SU-DHL-6 (cell line): ENCODE results near the gene FAM185A.

Experiments
- H2AFZ ChIP-seq: fragments of 200-600 bp; sonication (generic); 2 replicates; pipeline ENCODE4 v1.6.1; 2014; ENCODE audit warnings: low read depth, mild to moderate bottlenecking, moderate library complexity, mixed read lengths, antibody characterized with exemption, low read length; ENCODE audit not compliant: severe bottlenecking
- H3F3A ChIP-seq: fragments of 200-600 bp; shearing (Covaris generic); 2 replicates; pipeline ENCODE4 v1.6.0; 2016; ENCODE audit warnings: antibody characterized with exemption, mild to moderate bottlenecking; ENCODE audit not compliant: insufficient read depth
- H3K27ac ChIP-seq: fragments of 200-600 bp; sonication (generic); 2 replicates; pipeline ENCODE4 v1.5.1; 2016; ENCODE audit warnings: low read depth, mild to moderate bottlenecking, low read length, moderate library complexity, mixed read lengths
- H3K27me3 ChIP-seq: fragments of 200-600 bp; sonication (generic), shearing (Covaris generic); 2 replicates; pipeline ENCODE4 v1.6.0; 2014; ENCODE audit warnings: mild to moderate bottlenecking, low read length
- H3K36me3 ChIP-seq: fragments of 200-600 bp; sonication (generic); 2 replicates; pipeline ENCODE4 v1.6.1; 2014; ENCODE audit warnings: mild to moderate bottlenecking, low read length, mixed read lengths
- H3K4me2 ChIP-seq: fragments of 300-600, 200-600 bp; shearing (Covaris generic), sonication (generic); 2 replicates; pipeline ENCODE4 v1.6.0; 2014; ENCODE audit warnings: low read length, low read depth, mild to moderate bottlenecking; ENCODE audit not compliant: poor library complexity, severe bottlenecking
- H3K4me3 ChIP-seq: fragments of 200-600 bp; sonication (generic); 2 replicates; pipeline ENCODE4 v1.5.1; 2014; ENCODE audit warnings: antibody characterized with exemption, low read length, mild to moderate bottlenecking, mixed read lengths; ENCODE audit not compliant: insufficient read depth, poor library complexity, severe bottlenecking
- H3K79me2 ChIP-seq: fragments of 200-600 bp; sonication (generic); 2 replicates; pipeline ENCODE4 v1.6.1; 2014; ENCODE audit warnings: mild to moderate bottlenecking, low read length, moderate library complexity; ENCODE audit not compliant: insufficient read depth
- H3K9ac ChIP-seq: fragments of 200-600 bp; sonication (generic); 2 replicates; pipeline ENCODE4 v1.7.0; 2014; ENCODE audit warnings: mild to moderate bottlenecking, low read length
- H3K9me2 ChIP-seq: fragments of 200-600 bp; sonication (generic); replicated peaks from 2 replicates; pipeline ENCODE4 v1.6.1; 2014; ENCODE audit warnings: low read length; ENCODE audit not compliant: insufficient read depth
- H3K9me3 ChIP-seq: fragments of 200-600 bp; sonication (generic); 2 replicates; pipeline ENCODE4 v1.6.1; 2014; ENCODE audit warnings: low read length, mixed read lengths; ENCODE audit not compliant: insufficient read depth
- H4K20me1 ChIP-seq: fragments of 200-600 bp; sonication (generic); 2 replicates; pipeline ENCODE4 v1.6.1; 2014; ENCODE audit warnings: low read depth, mild to moderate bottlenecking, antibody characterized with exemption, low read length, moderate library complexity, mixed read lengths
- EZH2phosphoT487 ChIP-seq: fragments of 200-600 bp; sonication (generic), shearing (Covaris generic); conservative IDR thresholded peaks from 2 replicates; pipeline ENCODE4 v1.6.1; 2018; ENCODE audit warnings: mild to moderate bottlenecking, antibody characterized with exemption, low read length, moderate library complexity, mixed read lengths
- TF ChIP-seq, protein P1 (sequence below): fragments of 200-600 bp; sonication (generic); IDR thresholded peaks from one replicate; pipeline ENCODE4 v1.5.1; 2017; ENCODE audit warnings: antibody characterized with exemption, mild to moderate bottlenecking, low read length, moderate library complexity; ENCODE audit not compliant: insufficient read depth, poor library complexity, severe bottlenecking

The FAM185A gene

DNA sequence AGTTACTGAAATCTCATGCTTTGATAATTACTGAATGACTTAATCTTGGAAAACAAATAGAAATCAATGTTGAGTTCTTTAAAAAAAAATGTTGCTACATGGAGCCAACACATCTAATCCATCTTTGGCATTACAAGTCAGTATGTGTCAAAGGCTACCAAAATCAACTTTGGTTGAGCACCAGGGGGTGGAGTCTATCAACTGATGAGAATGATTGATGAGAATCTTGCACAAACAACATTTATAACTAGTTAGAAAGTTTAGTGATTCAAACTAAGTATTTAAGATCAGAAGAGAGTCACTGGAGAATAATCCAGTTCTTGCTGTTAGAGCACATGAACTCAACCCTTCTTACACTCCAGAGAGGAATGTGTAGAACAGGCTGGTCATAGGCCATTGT lies 93.5 kb downstream of the FAM185A start:
- Histone ChIP-seq H3K27ac (no peak overlapping the region), H3K9ac (no peak overlapping the region), H3K4me2 (no peak overlapping the region), H3K27me3 (no peaks in the 10 kb centered on the region), H3K36me3 (no peaks in the 10 kb centered on the region), H3K9me2 (no peaks in the 10 kb centered on the region), H3F3A (no peaks in the 10 kb centered on the region), H3K4me3 (no peak overlapping the region), H4K20me1 (no peaks in the 10 kb centered on the region), H3K79me2 (no peaks in the 10 kb centered on the region), H3K9me3 (no peaks in the 10 kb centered on the region), H2AFZ (no peak overlapping the region)
- no peak for TF ChIP-seq EZH2phosphoT487
- TF ChIP-seq, protein P1, sequence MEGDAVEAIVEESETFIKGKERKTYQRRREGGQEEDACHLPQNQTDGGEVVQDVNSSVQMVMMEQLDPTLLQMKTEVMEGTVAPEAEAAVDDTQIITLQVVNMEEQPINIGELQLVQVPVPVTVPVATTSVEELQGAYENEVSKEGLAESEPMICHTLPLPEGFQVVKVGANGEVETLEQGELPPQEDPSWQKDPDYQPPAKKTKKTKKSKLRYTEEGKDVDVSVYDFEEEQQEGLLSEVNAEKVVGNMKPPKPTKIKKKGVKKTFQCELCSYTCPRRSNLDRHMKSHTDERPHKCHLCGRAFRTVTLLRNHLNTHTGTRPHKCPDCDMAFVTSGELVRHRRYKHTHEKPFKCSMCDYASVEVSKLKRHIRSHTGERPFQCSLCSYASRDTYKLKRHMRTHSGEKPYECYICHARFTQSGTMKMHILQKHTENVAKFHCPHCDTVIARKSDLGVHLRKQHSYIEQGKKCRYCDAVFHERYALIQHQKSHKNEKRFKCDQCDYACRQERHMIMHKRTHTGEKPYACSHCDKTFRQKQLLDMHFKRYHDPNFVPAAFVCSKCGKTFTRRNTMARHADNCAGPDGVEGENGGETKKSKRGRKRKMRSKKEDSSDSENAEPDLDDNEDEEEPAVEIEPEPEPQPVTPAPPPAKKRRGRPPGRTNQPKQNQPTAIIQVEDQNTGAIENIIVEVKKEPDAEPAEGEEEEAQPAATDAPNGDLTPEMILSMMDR, result no peak

DNA sequence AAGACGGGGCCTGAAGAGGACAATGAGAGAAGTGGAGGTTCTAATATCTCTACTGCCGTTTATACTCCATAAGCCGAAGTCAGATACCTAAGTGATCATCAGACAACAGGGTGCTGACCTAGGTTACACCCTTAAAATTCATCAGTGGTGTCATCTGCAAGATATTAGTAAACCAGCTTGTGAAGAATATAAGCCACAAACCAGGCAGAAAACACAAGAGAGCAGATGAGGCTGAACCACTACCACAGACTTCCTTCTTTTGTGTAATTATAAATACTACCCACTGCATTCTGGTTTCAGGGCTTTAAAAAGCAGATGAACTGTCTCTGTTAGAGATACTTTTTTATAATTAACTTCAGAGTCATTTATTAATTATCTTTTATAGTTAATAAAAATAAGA lies 95.1 kb downstream of the FAM185A start:
- Histone ChIP-seq H3K9ac (no peak overlapping the region), H2AFZ (no peak overlapping the region), H3K4me2 (no peak overlapping the region), H3K9me3 (no peaks in the 10 kb centered on the region), H3F3A (no peaks in the 10 kb centered on the region), H3K4me3 (no peak overlapping the region), H3K79me2 (no peaks in the 10 kb centered on the region), H3K27me3 (no peaks in the 10 kb centered on the region), H3K36me3 (no peaks in the 10 kb centered on the region), H3K27ac (no peak overlapping the region), H4K20me1 (no peaks in the 10 kb centered on the region), H3K9me2 (no peaks in the 10 kb centered on the region)
- TF ChIP-seq, protein P1, result no peak
- TF ChIP-seq EZH2phosphoT487, result no peak

DNA sequence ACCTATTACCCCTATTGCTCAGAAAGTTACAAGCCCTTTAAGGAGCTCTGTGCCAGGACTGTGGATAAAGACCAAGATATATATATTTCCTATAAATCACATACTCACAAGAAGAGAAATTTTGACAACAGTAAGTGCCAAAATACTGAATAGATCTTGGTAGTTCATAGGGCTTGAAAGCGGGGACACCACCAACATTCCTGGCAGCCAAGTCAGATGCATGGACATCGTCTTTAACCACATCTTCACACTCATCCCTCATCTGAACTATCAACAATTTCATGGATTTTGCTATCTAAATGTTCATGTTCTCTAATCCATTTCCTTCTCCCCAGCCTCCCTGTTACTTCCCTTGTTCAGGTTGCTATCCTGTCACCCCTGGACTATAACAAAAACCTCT lies 96.5 kb downstream of the FAM185A start:
- H3K36me3 ChIP-seq, result no peaks in the 10 kb centered on the region
- no peaks in the 10 kb centered on the region for H3K9me3 ChIP-seq
- no peaks in the 10 kb centered on the region for H3K27me3 ChIP-seq
- H2AFZ ChIP-seq, result no peak overlapping the region
- TF ChIP-seq, protein P1, result no peak
- no peak for TF ChIP-seq EZH2phosphoT487
- no peak overlapping the region for H3K4me2 ChIP-seq
- H3K4me3 ChIP-seq, result no peak overlapping the region
- no peaks in the 10 kb centered on the region for H3F3A ChIP-seq
- H3K9ac ChIP-seq, result no peak overlapping the region
- H3K27ac ChIP-seq, result no peak overlapping the region
- no peaks in the 10 kb centered on the region for H3K9me2 ChIP-seq
- no peaks in the 10 kb centered on the region for H4K20me1 ChIP-seq
- H3K79me2 ChIP-seq, result no peaks in the 10 kb centered on the region
